Ishikawa (cell line): ENCODE measurements around the gene SLC30A3.

Source experiments
- CEBPB ChIP-seq: IDR thresholded peaks from 2 replicates; pipeline ENCODE4 v1.6.1; 2012
- CREB1 ChIP-seq: IDR thresholded peaks from 2 replicates; pipeline ENCODE4 v1.6.1; 2012; ENCODE audit warnings: low read depth
- EGR1 ChIP-seq: IDR thresholded peaks from 2 replicates; pipeline ENCODE4 v1.6.1; 2012
- EP300 ChIP-seq: IDR thresholded peaks from 2 replicates; pipeline ENCODE4 v1.6.1; 2012; ENCODE audit warnings: borderline replicate concordance
- FOXM1 ChIP-seq: IDR thresholded peaks from 2 replicates; pipeline ENCODE4 v1.6.1; 2012; ENCODE audit warnings: low read depth, borderline replicate concordance
- MAX ChIP-seq: IDR thresholded peaks from 2 replicates; pipeline ENCODE4 v1.6.1; 2012
- NFIC ChIP-seq: IDR thresholded peaks from 2 replicates; pipeline ENCODE4 v1.6.1; 2012
- RAD21 ChIP-seq: IDR thresholded peaks from 2 replicates; pipeline ENCODE4 v1.6.1; 2012; ENCODE audit warnings: low read depth
- TAF1 ChIP-seq: IDR thresholded peaks from 2 replicates; pipeline ENCODE4 v1.6.1; 2012; ENCODE audit warnings: low read depth, mild to moderate bottlenecking
- TCF12 ChIP-seq: IDR thresholded peaks from 2 replicates; pipeline ENCODE4 v1.6.1; 2012; ENCODE audit warnings: low read depth
- TEAD4 ChIP-seq: IDR thresholded peaks from 2 replicates; pipeline ENCODE4 v1.6.1; 2012
- YY1 ChIP-seq: IDR thresholded peaks from 2 replicates; pipeline ENCODE4 v1.6.1; 2012; ENCODE audit warnings: low read depth
- ZBTB7A ChIP-seq: IDR thresholded peaks from 2 replicates; pipeline ENCODE4 v1.6.1; 2012; ENCODE audit warnings: low read depth
- TF ChIP-seq, protein P1 (sequence below): IDR thresholded peaks from 2 replicates; pipeline ENCODE4 v1.6.1; 2012; ENCODE audit warnings: low read depth, mild to moderate bottlenecking
- TF ChIP-seq, protein P2 (sequence below): IDR thresholded peaks from 2 replicates; pipeline ENCODE4 v1.6.1; 2012

The SLC30A3 gene

DNA sequence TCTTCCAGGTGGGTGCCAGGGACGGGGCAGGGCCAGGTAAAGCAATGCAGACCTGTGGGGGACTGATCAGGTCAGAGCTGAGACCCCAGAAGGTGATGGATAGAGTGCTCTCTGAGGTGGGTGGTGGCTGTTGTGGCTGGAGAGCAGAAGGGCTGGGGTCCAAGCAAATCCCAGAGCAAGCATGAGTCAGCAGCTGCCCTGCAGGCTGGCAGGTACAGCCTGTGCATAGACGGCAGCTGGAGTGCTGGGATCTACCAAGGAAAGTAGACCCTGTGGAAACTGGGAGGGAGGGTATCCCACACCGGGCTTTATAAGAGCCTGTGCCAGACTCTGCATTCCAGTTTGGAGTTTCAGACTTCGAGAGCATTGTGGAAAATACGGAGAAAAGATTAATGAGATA, 20.0 kb upstream of the SLC30A3 start:
- no peak for TF ChIP-seq TAF1
- no peak for TF ChIP-seq TEAD4
- TF ChIP-seq, protein P1, sequence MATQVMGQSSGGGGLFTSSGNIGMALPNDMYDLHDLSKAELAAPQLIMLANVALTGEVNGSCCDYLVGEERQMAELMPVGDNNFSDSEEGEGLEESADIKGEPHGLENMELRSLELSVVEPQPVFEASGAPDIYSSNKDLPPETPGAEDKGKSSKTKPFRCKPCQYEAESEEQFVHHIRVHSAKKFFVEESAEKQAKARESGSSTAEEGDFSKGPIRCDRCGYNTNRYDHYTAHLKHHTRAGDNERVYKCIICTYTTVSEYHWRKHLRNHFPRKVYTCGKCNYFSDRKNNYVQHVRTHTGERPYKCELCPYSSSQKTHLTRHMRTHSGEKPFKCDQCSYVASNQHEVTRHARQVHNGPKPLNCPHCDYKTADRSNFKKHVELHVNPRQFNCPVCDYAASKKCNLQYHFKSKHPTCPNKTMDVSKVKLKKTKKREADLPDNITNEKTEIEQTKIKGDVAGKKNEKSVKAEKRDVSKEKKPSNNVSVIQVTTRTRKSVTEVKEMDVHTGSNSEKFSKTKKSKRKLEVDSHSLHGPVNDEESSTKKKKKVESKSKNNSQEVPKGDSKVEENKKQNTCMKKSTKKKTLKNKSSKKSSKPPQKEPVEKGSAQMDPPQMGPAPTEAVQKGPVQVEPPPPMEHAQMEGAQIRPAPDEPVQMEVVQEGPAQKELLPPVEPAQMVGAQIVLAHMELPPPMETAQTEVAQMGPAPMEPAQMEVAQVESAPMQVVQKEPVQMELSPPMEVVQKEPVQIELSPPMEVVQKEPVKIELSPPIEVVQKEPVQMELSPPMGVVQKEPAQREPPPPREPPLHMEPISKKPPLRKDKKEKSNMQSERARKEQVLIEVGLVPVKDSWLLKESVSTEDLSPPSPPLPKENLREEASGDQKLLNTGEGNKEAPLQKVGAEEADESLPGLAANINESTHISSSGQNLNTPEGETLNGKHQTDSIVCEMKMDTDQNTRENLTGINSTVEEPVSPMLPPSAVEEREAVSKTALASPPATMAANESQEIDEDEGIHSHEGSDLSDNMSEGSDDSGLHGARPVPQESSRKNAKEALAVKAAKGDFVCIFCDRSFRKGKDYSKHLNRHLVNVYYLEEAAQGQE: no peak
- TF ChIP-seq EGR1: no peak
- TF ChIP-seq TCF12: no peak

GRCh38 chr2:27281855-27282559, 19.2 kb upstream of the SLC30A3 start, which contains the start of gene TRIM54:
Gene TRIM54, plus strand, starts transcription at chr2:27282429. Its CDS starts 303 bp downstream, at chr2:27282732.
- TF ChIP-seq NFIC: no peak
- no peak for TF ChIP-seq TCF12
- TF ChIP-seq EGR1: no peak
- TF ChIP-seq YY1: no peak
- TF ChIP-seq, protein P1: no peak
- TF ChIP-seq TAF1: no peak
- no peak for TF ChIP-seq RAD21
- no peak for TF ChIP-seq CREB1
- TF ChIP-seq, protein P2, sequence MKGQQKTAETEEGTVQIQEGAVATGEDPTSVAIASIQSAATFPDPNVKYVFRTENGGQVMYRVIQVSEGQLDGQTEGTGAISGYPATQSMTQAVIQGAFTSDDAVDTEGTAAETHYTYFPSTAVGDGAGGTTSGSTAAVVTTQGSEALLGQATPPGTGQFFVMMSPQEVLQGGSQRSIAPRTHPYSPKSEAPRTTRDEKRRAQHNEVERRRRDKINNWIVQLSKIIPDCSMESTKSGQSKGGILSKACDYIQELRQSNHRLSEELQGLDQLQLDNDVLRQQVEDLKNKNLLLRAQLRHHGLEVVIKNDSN: no peak
- TF ChIP-seq MAX: no peak
- no peak for TF ChIP-seq EP300
- no peak for TF ChIP-seq CEBPB
- no peak for TF ChIP-seq FOXM1
- TF ChIP-seq TEAD4: no peak
- no peak for TF ChIP-seq ZBTB7A

DNA sequence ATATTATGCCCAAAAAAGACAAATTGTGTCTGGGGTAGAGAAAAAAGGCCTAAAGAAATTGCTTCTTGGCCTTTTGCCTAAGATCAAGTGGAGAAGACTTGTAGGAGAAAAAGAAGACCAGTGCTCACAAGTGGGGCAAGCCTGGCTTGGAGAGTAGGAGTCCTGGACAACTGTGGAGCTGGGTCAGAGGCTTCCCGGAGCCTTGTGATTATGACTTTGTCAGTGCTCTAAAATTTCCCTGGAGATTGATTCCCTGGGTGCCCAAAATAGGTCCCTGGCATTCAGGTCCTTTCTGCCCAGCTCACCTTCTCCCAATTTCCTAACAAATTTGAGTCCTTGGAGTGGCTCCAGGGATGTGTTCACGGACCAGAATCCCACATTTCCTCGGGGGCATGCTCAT, 18.6 kb upstream of the SLC30A3 start:
- no peak for TF ChIP-seq TAF1
- no peak for TF ChIP-seq NFIC
- no peak for TF ChIP-seq YY1
- TF ChIP-seq, protein P1: no peak
- TF ChIP-seq EP300: no peak
- TF ChIP-seq RAD21: no peak
- TF ChIP-seq TCF12: no peak
- TF ChIP-seq CREB1: no peak
- TF ChIP-seq, protein P2: no peak
- no peak for TF ChIP-seq FOXM1
- TF ChIP-seq EGR1: no peak
- no peak for TF ChIP-seq TEAD4
- TF ChIP-seq ZBTB7A: no peak
- TF ChIP-seq CEBPB: no peak
- TF ChIP-seq MAX: no peak

DNA sequence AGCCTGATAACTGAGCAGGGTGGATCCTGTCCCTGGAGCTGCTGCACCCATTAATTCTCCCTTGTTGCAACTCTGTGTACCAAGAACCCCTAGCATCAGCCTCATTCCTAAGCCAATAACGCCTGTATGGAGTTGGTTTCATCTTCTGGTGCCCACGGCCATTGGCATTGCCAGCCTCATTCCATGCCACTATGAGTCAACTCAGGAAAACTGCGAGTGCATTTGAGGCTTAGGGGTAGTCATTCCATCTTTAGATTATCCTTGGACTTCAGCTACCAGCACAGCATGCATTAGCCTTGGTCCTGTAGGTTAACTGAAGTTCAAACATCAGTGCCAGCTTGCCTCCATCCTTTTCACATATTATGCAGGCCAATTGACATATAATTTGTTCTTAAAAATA, 18.0 kb upstream of the SLC30A3 start:
- TF ChIP-seq ZBTB7A (no peak), EP300 (no peak), FOXM1 (no peak), YY1 (no peak), TEAD4 (no peak), EGR1 (no peak), TAF1 (no peak), TCF12 (no peak), NFIC (no peak), RAD21 (no peak), MAX (no peak), CEBPB (no peak), CREB1 (no peak)
- TF ChIP-seq, protein P2: no peak
- TF ChIP-seq, protein P1: no peak
